HFF-Myc (cell line): ENCODE results near the gene ARID3A.

Experiments
- DNase-seq: peaks from one replicate; pipeline ENCODE4 v3.0.0-alpha.2; 2011; ENCODE audit warnings: low read depth; ENCODE audit errors: extremely low read depth
- H3K4me3 ChIP-seq: replicated peaks from 2 replicates; pipeline ENCODE4 v1.5.1; 2011; ENCODE audit warnings: low read depth, mild to moderate bottlenecking, control low read depth, low read length
- TF ChIP-seq, protein P1 (sequence below): IDR thresholded peaks from 2 replicates; pipeline ENCODE4 v1.5.1; 2012; ENCODE audit warnings: mild to moderate bottlenecking, low read depth, low read length, control low read depth; ENCODE audit errors: missing control alignments

The ARID3A gene

DNA sequence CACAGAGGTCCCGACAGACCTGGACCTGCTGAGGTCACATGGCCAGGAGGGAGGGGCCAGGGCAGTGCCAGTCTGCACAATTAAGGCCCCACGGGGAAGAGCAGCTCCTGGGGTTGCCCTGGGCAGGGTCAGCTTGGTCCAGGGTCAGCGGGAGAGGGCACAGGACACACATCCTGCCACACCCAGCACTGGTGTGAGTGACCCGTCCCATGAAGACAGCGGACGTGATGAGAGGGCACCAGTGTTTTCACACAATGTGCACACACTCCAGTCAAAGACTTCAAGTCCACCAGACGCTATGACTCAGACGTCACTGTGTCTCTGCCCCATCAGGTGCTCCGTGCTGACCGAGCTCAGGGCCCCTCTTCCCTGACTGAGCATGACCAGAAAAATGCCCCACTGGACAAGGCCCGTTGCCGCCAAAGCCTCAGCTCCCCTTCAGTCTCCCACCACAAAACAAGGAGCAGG lies 90.8 kb downstream of the ARID3A start:
- TF ChIP-seq, protein P1, sequence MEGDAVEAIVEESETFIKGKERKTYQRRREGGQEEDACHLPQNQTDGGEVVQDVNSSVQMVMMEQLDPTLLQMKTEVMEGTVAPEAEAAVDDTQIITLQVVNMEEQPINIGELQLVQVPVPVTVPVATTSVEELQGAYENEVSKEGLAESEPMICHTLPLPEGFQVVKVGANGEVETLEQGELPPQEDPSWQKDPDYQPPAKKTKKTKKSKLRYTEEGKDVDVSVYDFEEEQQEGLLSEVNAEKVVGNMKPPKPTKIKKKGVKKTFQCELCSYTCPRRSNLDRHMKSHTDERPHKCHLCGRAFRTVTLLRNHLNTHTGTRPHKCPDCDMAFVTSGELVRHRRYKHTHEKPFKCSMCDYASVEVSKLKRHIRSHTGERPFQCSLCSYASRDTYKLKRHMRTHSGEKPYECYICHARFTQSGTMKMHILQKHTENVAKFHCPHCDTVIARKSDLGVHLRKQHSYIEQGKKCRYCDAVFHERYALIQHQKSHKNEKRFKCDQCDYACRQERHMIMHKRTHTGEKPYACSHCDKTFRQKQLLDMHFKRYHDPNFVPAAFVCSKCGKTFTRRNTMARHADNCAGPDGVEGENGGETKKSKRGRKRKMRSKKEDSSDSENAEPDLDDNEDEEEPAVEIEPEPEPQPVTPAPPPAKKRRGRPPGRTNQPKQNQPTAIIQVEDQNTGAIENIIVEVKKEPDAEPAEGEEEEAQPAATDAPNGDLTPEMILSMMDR: no peak
- peak overlapping the region; percentile 95; the same call in 1 of the 2 replicates for H3K4me3 ChIP-seq
- DNase-seq: no peak

DNA sequence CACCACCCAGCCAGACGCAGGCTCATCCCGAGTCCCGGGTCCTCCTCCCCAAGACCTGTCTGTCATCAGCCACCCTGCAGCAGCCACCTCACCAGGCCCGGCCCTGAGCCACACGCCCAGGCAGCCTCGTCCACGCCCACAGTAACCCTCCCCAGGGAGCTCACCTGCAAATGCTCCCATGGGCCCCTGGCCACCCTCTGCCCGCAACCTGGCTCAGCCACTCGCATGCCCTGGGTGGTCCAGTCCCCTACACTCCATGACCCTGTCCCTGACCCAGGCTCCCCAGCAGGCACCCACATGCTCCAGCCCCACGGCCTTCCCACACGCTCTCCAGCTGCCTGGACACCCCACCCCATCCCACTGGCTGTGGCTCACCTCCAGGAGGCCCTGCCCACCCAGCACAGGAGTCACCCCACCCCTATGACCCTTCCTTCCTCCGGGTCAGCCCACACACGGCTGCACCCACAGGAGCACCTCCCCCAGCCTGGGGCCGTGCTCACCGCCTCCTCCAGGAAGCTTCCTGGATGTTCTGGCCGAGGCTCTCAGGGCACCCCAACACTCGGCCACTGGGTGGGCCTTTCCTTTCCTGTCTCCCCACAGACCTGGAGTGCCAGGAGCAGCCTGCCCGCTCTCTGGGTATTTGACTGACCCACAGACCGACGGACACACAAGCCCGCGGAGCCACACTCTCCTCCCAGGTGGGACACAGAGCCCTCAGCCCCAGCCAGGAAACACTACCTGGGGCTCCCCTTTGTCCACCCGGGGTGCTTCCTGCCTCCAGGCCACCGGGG lies 91.5 kb downstream of the ARID3A start:
- H3K4me3 ChIP-seq: peak overlapping the region; percentile 95
- TF ChIP-seq, protein P1: no peak
- no peak for DNase-seq

DNA sequence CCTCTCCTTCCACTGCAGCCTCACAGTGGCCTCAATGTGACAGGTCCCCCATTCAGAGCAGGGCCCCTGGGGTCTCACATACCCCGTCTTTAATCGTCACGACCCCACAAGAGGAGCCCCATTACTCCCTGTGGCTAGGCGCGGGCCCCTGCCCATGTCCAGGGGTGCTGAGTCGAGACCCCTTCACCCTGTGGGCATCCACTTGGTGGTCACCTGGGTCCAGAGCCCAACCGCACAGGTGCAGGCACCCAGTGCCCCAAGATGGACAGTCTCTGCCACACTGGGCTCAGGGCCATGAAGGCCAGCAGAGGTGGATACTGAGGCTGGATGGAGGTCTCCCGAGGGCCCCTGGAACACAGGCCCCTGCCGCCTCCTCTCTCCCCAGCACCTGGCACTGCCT lies 92.1 kb downstream of the ARID3A start:
- peak overlapping the region; percentile 95 for H3K4me3 ChIP-seq
- TF ChIP-seq, protein P1: no peak
- no peak for DNase-seq

DNA sequence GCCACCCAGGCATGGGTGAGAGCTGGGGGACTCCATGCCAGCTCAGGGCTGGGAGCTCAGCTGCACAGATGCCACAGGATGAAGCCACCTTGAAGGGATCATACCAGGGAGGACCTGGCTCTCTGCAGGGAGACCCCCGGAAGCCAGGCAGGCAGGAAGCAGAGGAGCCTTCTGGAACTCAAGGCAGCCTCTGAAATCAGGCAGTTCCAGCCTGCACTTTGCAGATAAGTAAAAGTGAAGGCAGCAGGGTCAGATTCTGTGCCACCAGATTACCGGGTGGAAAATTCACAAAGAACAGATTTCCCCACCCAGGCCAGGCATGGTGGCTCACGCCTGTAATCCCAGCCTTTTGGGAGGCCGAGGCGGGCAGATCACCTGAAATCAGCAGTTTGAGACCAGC lies 92.6 kb downstream of the ARID3A start:
- no peak for DNase-seq
- TF ChIP-seq, protein P1: no peak
- peak overlapping the region; percentile 95 for H3K4me3 ChIP-seq

DNA sequence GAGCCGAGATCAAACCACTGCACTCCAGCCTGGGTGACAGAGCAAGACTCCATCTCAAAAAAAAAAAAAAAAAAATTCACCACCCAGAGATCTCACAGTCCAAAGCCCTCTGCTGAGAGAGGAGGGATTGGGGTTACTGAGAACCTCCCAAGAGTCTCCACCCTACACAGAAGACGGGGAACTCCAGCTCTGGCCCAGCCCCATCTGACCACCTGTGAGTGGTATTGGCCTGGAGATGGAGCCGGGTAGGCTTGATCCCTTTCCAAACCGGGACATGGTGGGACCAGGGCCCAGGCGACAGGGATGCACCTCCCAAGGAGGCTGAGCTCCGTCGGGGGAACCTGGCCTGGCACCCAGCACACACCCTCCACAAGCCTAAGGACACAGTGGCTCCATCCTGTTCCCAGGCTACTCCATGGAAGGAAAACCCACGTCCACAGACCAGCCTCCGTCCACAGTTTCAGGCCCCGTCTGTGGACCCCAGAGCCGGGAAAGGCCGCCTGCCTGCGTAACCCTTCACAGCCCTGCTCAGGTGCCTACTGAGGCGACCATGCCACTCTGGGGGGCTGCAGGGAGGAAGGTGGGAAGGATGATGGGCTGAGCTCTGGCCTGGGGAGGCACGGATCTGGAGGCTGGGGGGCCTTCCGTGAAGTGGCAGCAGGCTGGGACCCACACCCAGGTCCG lies 93.2 kb downstream of the ARID3A start:
- peak overlapping the region; percentile 95 for H3K4me3 ChIP-seq
- TF ChIP-seq, protein P1: no peak
- DNase-seq: no peak

DNA sequence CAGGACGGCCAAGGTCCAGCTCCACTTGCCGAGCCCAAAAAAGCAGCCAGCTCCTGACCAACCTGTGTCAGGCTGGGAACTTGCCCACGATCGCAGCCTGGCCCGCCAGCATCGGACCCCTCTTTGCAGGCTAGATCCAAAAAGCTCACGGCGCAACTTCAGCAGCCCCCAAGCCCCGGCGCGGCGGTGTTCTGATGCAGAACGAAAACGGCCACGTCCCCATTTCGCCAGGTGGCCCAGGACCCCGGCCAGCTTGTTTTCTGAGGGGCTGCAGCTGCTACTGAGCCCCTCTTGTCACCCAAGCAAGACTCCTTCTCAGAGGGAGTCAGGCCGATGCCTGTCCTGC lies 93.8 kb downstream of the ARID3A start:
- TF ChIP-seq, protein P1: no peak
- DNase-seq: no peak
- peak overlapping the region; percentile 95 for H3K4me3 ChIP-seq
